Left ventricle myocardium inferior (tissue), 1 donor: ENCODE measurements around the gene MYRF. TPM values are rescaled to one million over a fixed set of nuclear protein-coding genes. Genes with fewer than 3 reads are reported as not detected.

ENCODE experiments used
- DNase-seq: peaks from one replicate; pipeline ENCODE4 v3.0.0-alpha.2; 2020
- H3K27ac ChIP-seq: fragments of 200-600 bp; replicated peaks from 2 replicates; pipeline ENCODE4 v1.8.0; 2021
- H3K27me3 ChIP-seq: fragments of 200-600 bp; 2 replicates; pipeline ENCODE4 v1.8.0; 2021; ENCODE audit warnings: low read depth
- H3K36me3 ChIP-seq: fragments of 200-600 bp; 2 replicates; pipeline ENCODE4 v1.8.0; 2021
- H3K4me1 ChIP-seq: fragments of 200-600 bp; 2 replicates; pipeline ENCODE4 v1.8.0; 2021
- H3K4me3 ChIP-seq: fragments of 200-600 bp; 2 replicates; pipeline ENCODE4 v1.8.0; 2021; ENCODE audit warnings: mild to moderate bottlenecking, moderate library complexity
- H3K9me3 ChIP-seq: fragments of 200-600 bp; replicated peaks from 2 replicates; pipeline ENCODE4 v1.8.0; 2021
- CTCF ChIP-seq: fragments of 200-600 bp; IDR thresholded peaks from 2 replicates; pipeline ENCODE4 v1.8.0; 2021; ENCODE audit warnings: antibody characterized with exemption, mild to moderate bottlenecking, borderline replicate concordance
- intact Hi-C: fragments of 100-400 bp; cut with micrococcal nuclease; formaldehyde crosslinking; loops from one replicate; pipeline ENCODE4 v1.11.0; 2022
- total RNA-seq: library from RNA; stranded (reverse); fragmentation: NEBNext Ultra II Directional; extraction: Animal tissue kit (Norgen Biotek cat#: 25700); gene quantifications from one replicate; pipeline ENCODE4 v1.2.1, GENCODE V29; 2021
- donor health status: DM: no; HTN: yes; CAD: no; lungs with severe emphysema.

Gene MYRF
- total RNA-seq, 1 donor from 2014 or later: 0.14 TPM

DNA sequence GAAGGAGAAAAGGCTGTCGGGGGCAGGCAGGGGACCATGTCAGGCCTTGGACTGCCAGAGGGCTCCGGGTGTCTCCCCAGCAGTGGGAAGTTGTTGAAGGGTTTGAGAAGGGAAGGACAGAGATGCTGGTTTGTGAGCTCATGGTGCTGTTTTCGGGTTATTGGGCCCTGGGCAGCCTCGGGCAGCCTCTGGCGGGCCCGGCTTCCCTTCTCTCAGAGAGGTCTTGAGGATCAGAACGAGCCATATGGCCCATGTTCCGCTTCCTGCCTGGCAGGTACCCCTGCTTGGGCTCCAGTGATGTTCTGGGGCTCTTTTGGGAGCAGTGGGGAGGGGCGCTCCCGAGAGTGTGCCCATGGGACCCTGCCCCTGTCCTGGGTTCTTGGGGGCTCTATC lies 9.8 kb downstream of the MYRF start:
- intact Hi-C loops: no loop called here
- Histone ChIP-seq H3K4me1 (peaks cover 6% of the 10 kb centered on the region), H3K36me3 (no peaks in the 10 kb centered on the region), H3K27ac (no peak overlapping the region), H3K9me3 (no peaks in the 10 kb centered on the region), H3K4me3 (no peak overlapping the region), H3K27me3 (peaks cover 55% of the 10 kb centered on the region)
- DNase-seq: no peak
- TF ChIP-seq CTCF: no peak

DNA sequence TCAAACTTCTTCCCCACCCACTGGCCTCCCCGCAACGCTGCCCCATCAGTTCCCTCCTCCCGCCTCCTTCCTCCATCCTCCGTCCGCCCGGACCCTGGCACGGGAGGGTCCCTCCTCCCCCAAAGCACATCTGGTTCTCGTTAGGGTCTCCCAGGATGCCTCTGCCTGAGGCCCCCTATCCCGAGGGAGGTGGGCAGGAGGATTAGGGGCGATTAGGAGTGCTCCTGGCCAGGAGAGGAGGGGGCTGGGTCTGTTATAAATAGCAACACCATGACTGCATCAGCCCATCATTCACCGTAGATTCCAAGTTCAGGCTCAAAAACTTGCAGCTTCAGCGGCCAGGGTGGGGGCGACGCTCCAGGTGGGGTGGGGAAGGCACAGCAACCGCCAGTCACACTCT lies 10.4 kb downstream of the MYRF start:
- Histone ChIP-seq H3K27me3 (peaks cover 55% of the 10 kb centered on the region), H3K27ac (no peak overlapping the region), H3K36me3 (no peaks in the 10 kb centered on the region), H3K4me3 (no peak overlapping the region), H3K4me1 (peaks cover 6% of the 10 kb centered on the region), H3K9me3 (no peaks in the 10 kb centered on the region)
- intact Hi-C loops: no loop called here
- TF ChIP-seq CTCF: no peak
- DNase-seq: no peak

- no peak for DNase-seq
- peaks cover 51% of the 10 kb centered on the region for H3K27me3 ChIP-seq
- H3K4me3 ChIP-seq: no peak overlapping the region
- intact Hi-C loops: no loop called here
- no peaks in the 10 kb centered on the region for H3K36me3 ChIP-seq
- no peaks in the 10 kb centered on the region for H3K9me3 ChIP-seq
- peaks cover 6% of the 10 kb centered on the region for H3K4me1 ChIP-seq
- TF ChIP-seq CTCF: no peak
- H3K27ac ChIP-seq: no peak overlapping the region
Observed at GRCh38 chr11:61763930-61764605, 11.6 kb downstream of the MYRF start.

DNA sequence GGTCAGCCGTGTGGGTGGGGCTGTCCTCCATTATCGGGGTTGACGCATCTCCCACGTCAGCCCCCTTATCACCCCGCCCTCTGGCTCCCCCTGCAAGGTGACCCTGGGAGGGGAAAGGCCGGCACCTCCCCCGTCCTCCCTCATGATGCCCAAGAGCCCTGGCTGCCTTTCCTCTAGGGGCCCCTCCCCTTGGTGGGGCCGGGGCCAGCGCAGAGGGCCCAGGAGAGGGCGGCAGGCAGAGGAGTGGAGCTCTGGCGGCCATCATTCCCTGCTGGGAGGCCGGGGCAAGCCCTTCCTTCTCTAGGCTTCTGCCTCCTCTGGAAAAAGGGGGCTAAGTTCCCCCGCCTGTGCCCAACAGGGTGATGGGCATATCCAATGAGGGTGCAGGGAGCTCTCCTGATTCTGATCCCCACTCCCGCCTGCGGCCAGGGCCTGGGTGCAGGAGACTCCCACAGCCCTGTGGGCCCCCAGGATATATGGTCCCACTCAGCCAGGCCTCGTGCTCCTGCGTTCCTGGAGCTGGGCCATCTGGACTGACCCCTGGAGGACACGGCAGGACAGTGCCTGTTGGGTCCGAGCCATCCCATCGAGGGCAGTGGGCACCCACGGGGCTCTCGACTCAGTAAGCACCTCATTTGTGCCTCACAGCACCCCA lies 12.3 kb downstream of the MYRF start:
- no peak for TF ChIP-seq CTCF
- H3K4me3 ChIP-seq: no peak overlapping the region
- H3K4me1 ChIP-seq: peaks cover 6% of the 10 kb centered on the region
- no peaks in the 10 kb centered on the region for H3K36me3 ChIP-seq
- peaks cover 51% of the 10 kb centered on the region for H3K27me3 ChIP-seq
- DNase-seq: no peak
- intact Hi-C loops: no loop called here
- no peaks in the 10 kb centered on the region for H3K9me3 ChIP-seq
- H3K27ac ChIP-seq: no peak overlapping the region

- H3K27me3 ChIP-seq: peaks cover 41% of the 10 kb centered on the region
- intact Hi-C loops: no loop called here
- no peaks in the 10 kb centered on the region for H3K36me3 ChIP-seq
- no peaks in the 10 kb centered on the region for H3K9me3 ChIP-seq
- H3K4me1 ChIP-seq: peaks cover 6% of the 10 kb centered on the region
- TF ChIP-seq CTCF: no peak
- no peak overlapping the region for H3K4me3 ChIP-seq
- no peak for DNase-seq
- no peak overlapping the region for H3K27ac ChIP-seq
Observed at GRCh38 chr11:61765550-61766253, 13.3 kb downstream of the MYRF start.
